ENCODE measurements around the gene NAP1L4.

Gene NAP1L4

DNA sequence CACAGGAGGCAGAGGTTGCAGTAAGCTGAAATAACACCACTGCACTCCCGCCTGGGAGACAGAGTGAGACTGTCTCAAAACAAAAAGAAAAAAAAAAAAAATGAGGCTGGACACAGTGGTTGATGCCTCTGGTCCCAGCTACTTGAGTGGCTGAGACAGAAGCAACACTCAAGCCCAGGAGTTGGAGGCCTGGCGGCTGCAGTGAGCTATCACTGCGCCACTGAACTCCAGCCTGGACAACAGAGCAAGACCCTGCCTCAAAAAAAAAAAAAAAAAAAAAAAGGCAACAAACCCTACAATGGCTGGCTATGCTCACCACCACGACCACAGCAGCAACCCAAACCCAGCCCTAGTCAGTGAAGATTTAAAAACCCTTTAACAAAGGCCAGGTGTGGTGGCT is 8.2 kb downstream of the NAP1L4 start:
- TF ChIP-seq CTCF (conservative IDR thresholded peaks at IDR 0.05; ENCODE audit: low read depth), result no peak
- no peak overlapping the region for H3K27ac ChIP-seq
- ChIA-PET POLR2A (ENCODE audit: low non-redundant PET) (no interaction called here), CTCF (interaction anchor here (0.6 kb wide), 1 partner anchor 13 kb away, joined by 5 read pairs; no protein-coding TSS in a partner anchor)
- no peak for DNase-seq (ENCODE audit: low spot score)

- ChIA-PET POLR2A (ENCODE audit: low non-redundant PET) (no interaction called here), CTCF (interaction anchor here (0.9 kb wide), 1 partner anchor 39 kb away, joined by 3 read pairs; no protein-coding TSS in a partner anchor)
- no peak for TF ChIP-seq CTCF (conservative IDR thresholded peaks at IDR 0.05; ENCODE audit: low read depth)
- DNase-seq (ENCODE audit: low spot score), result no peak
- peak overlapping the region; percentile 46; the same call in 1 of the 2 replicates for H3K27ac ChIP-seq
Measured at GRCh38 chr11:2982214-2982613, 9.9 kb downstream of the NAP1L4 start.

- H3K27ac ChIP-seq, result peak overlapping the region; percentile 47; the same call in 1 of the 2 replicates
- ChIA-PET POLR2A (ENCODE audit: low non-redundant PET) (no interaction called here), CTCF (interaction anchor here (0.7 to 1.4 kb wide), 2 partner anchors 8 to 71 kb away, joined by 3 to 4 read pairs; no protein-coding TSS in a partner anchor)
- DNase-seq (ENCODE audit: low spot score), result no peak
- no peak for TF ChIP-seq CTCF (conservative IDR thresholded peaks at IDR 0.05; ENCODE audit: low read depth)
Measured at GRCh38 chr11:2981130-2981529, 11.0 kb downstream of the NAP1L4 start.

DNA sequence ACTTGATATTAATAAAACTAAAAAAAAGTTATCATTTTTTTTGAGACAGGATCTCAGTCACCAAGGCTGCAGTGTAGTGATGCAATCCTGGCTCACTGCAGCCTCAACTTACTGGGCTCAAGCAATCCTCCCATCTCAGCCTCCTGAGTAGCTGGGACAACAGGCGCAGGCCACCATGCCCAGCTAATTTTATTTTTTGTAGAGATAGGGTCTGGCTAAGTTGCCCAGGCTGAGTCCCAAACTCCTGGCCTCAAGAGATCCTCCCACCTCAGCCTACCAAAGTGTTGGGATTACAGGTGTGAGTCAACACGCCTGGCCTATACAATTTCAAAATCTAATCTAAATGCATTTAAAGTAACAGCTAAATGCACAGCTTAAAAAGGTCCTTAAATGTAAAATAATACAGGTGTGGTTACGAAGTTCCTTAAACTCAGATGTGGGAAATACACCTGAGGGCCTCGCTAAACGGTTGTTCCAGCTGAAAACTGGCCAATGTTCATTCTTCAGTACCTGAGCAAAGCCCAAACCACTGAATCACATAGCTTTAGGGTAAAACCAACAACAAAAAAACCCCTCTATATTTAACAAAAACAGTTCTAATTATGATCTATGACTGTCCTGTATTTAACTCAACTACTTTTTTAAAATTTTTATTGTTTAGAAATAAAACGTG is 11.8 kb downstream of the NAP1L4 start:
- ChIA-PET CTCF (interaction anchor here (0.7 to 1.4 kb wide), 2 partner anchors 9 to 555 kb away, joined by 3 read pairs; no protein-coding TSS in a partner anchor), POLR2A (ENCODE audit: low non-redundant PET) (no interaction called here)

GRCh38 chr11:2977113-2977512 is 15.0 kb downstream of the NAP1L4 start:
- ChIA-PET POLR2A (ENCODE audit: low non-redundant PET) (no interaction called here), CTCF (interaction anchor here (1.2 to 2.0 kb wide), 2 partner anchors 23 to 114 kb away, joined by 3 to 10 read pairs; no protein-coding TSS in a partner anchor)
- TF ChIP-seq CTCF (conservative IDR thresholded peaks at IDR 0.05; ENCODE audit: low read depth), result no peak
- DNase-seq (ENCODE audit: low spot score), result no peak
- H3K27ac ChIP-seq, result no peak overlapping the region

More for the DNA sequence above, 11.8 kb downstream of the NAP1L4 start:
- no peak overlapping the region for H3K27ac ChIP-seq
- DNase-seq (ENCODE audit: low spot score), result peak; percentile 30
- no peak for TF ChIP-seq CTCF (conservative IDR thresholded peaks at IDR 0.05; ENCODE audit: low read depth)

GRCh38 chr11:2976294-2977063 is 15.7 kb downstream of the NAP1L4 start:
- CTCF ChIA-PET, result interaction anchor here (0.6 to 2.0 kb wide), 6 partner anchors 16 to 1647 kb away, joined by 3 to 10 read pairs (median 4); no protein-coding TSS in a partner anchor
- TF ChIP-seq CTCF (conservative IDR thresholded peaks at IDR 0.05; ENCODE audit: low read depth), result no peak
- no peak for DNase-seq (ENCODE audit: low spot score)
- no peak overlapping the region for H3K27ac ChIP-seq
- POLR2A ChIA-PET (ENCODE audit: low non-redundant PET), result no interaction called here

Data from RWPE1 (cell line).